ENCODE data around the gene MYO7A. TPM values are rescaled to one million over a fixed set of nuclear protein-coding genes. Genes with fewer than 3 reads are reported as not detected.

MYO7A gene
- total RNA-seq, 1 donor: under 0.01 TPM

DNA sequence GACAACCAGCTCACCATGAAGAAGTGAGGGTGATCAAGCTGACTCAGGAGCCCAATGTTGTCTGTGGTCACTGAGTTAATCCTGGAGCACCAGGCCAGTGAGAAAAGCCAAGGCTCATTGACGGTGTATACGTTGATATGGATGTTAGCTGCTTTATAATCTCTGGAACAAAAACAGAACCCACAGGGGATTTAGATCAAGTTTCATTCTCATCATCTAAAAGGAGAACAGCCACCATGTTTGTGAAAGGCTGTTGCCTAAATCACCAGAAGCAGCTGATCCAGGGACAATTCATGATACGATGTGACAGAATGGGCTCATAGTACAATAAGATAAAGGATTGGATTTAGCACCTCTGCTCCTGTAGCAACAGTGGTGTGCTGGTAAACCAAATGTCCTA, 105.0 kb downstream of the MYO7A start:
- Histone ChIP-seq H4K20me1 (ENCODE audit: insufficient read depth, low read length) (no peaks in the 10 kb centered on the region), H3K4me1 (ENCODE audit: insufficient read depth, low read length) (no peaks in the 10 kb centered on the region), H3K27ac (ENCODE audit: low read depth, low read length) (no peak overlapping the region), H3K4me3 (ENCODE audit: insufficient read depth, low read length) (no peak overlapping the region), H3K27me3 (ENCODE audit: insufficient read depth, low read length) (peaks cover 5% of the 10 kb centered on the region), H3K36me3 (ENCODE audit: insufficient read depth, low read length) (no peaks in the 10 kb centered on the region), H3K4me2 (ENCODE audit: insufficient read depth, low read length) (no peak overlapping the region), H3K79me2 (ENCODE audit: insufficient read depth, low read length) (no peaks in the 10 kb centered on the region), H3K9me3 (ENCODE audit: low read depth, low read length) (no peaks in the 10 kb centered on the region), H2AFZ (ENCODE audit: low read length) (no peak overlapping the region)
- DNase-seq (ENCODE audit: insufficient read length, low spot score, missing footprints): no peak
- no peak for TF ChIP-seq CTCF (IDR thresholded peaks at IDR 0.05; ENCODE audit: extremely low read depth, low read depth, low read length)

- DNase-seq (ENCODE audit: insufficient read length, low spot score, missing footprints): no peak
- no peak for TF ChIP-seq CTCF (IDR thresholded peaks at IDR 0.05; ENCODE audit: extremely low read depth, low read depth, low read length)
- no peak overlapping the region for H3K4me2 ChIP-seq (ENCODE audit: insufficient read depth, low read length)
These were observed 108.9 kb downstream of the MYO7A start for GRCh38 chr11:77236901-77237300.

GRCh38 chr11:77244277-77245027, 116.4 kb downstream of the MYO7A start:
- Histone ChIP-seq H3K4me1 (ENCODE audit: insufficient read depth, low read length) (peaks cover 11% of the 10 kb centered on the region), H3K36me3 (ENCODE audit: insufficient read depth, low read length) (no peaks in the 10 kb centered on the region), H4K20me1 (ENCODE audit: insufficient read depth, low read length) (no peaks in the 10 kb centered on the region), H3K27me3 (ENCODE audit: insufficient read depth, low read length) (no peaks in the 10 kb centered on the region), H3K4me2 (ENCODE audit: insufficient read depth, low read length) (peak overlapping the region; percentile 4), H2AFZ (ENCODE audit: low read length) (peak overlapping the region; percentile 91), H3K27ac (ENCODE audit: low read depth, low read length) (peak overlapping the region; percentile 88), H3K9me3 (ENCODE audit: low read depth, low read length) (no peaks in the 10 kb centered on the region), H3K4me3 (ENCODE audit: insufficient read depth, low read length) (no peak overlapping the region), H3K79me2 (ENCODE audit: insufficient read depth, low read length) (no peaks in the 10 kb centered on the region)
- DNase-seq (ENCODE audit: insufficient read length, low spot score, missing footprints): peak; percentile 85
- TF ChIP-seq CTCF (IDR thresholded peaks at IDR 0.05; ENCODE audit: extremely low read depth, low read depth, low read length): no peak

More at GRCh38 chr11:77236901-77237300, 108.9 kb downstream of the MYO7A start:
- no peaks in the 10 kb centered on the region for H3K27me3 ChIP-seq (ENCODE audit: insufficient read depth, low read length)
- H3K79me2 ChIP-seq (ENCODE audit: insufficient read depth, low read length): no peaks in the 10 kb centered on the region
- no peak overlapping the region for H3K4me3 ChIP-seq (ENCODE audit: insufficient read depth, low read length)
- no peaks in the 10 kb centered on the region for H4K20me1 ChIP-seq (ENCODE audit: insufficient read depth, low read length)
- no peaks in the 10 kb centered on the region for H3K9me3 ChIP-seq (ENCODE audit: low read depth, low read length)
- H2AFZ ChIP-seq (ENCODE audit: low read length): no peak overlapping the region
- no peak overlapping the region for H3K27ac ChIP-seq (ENCODE audit: low read depth, low read length)
- no peaks in the 10 kb centered on the region for H3K4me1 ChIP-seq (ENCODE audit: insufficient read depth, low read length)
- no peaks in the 10 kb centered on the region for H3K36me3 ChIP-seq (ENCODE audit: insufficient read depth, low read length)

DNA sequence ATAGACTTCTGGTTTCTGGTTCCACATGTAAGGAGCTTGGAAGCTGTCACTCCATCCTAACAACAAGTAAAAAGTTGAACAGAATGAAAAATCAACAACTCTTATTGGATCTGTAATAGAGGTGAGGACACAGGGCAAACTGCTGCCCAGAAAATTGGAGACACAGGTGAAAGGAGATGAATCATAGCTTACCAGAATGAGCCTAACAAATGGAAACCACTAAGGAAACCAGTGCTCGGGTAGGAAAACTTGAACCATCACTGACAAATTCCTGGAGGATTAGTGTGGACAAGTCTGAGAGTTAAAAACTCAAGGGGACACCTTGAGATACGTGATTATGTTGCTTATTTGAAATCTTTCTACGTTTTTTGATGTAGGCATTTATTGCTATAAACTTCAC, 121.4 kb downstream of the MYO7A start:
- Histone ChIP-seq H4K20me1 (ENCODE audit: insufficient read depth, low read length) (no peaks in the 10 kb centered on the region), H3K79me2 (ENCODE audit: insufficient read depth, low read length) (no peaks in the 10 kb centered on the region), H3K36me3 (ENCODE audit: insufficient read depth, low read length) (no peaks in the 10 kb centered on the region), H3K4me1 (ENCODE audit: insufficient read depth, low read length) (peaks cover 13% of the 10 kb centered on the region), H3K4me3 (ENCODE audit: insufficient read depth, low read length) (no peak overlapping the region), H3K27me3 (ENCODE audit: insufficient read depth, low read length) (no peaks in the 10 kb centered on the region), H3K4me2 (ENCODE audit: insufficient read depth, low read length) (peak overlapping the region; percentile 1), H3K9me3 (ENCODE audit: low read depth, low read length) (no peaks in the 10 kb centered on the region), H3K27ac (ENCODE audit: low read depth, low read length) (no peak overlapping the region), H2AFZ (ENCODE audit: low read length) (peak overlapping the region; percentile 4)
- no peak for DNase-seq (ENCODE audit: insufficient read length, low spot score, missing footprints)
- TF ChIP-seq CTCF (IDR thresholded peaks at IDR 0.05; ENCODE audit: extremely low read depth, low read depth, low read length): no peak
